Activated naive CD4-positive, alpha-beta T cell (primary cell): ENCODE data around the gene KANSL1L.

Experiments used
- DNase-seq, 4 experiments: peaks; one replicate each; lab custom pipeline; 2025; lab: John Stamatoyannopoulos, UW

Gene KANSL1L

GRCh38 chr2:210000464-210001324 is 170.5 kb downstream of the KANSL1L start:
- DNase-seq: no peak

GRCh38 chr2:209998596-209998995 is 172.6 kb downstream of the KANSL1L start:
- DNase-seq: no peak

- DNase-seq: no peak
These were observed 177.2 kb downstream of the KANSL1L start for GRCh38 chr2:209993968-209994367.

- no peak for DNase-seq
These were observed 180.4 kb downstream of the KANSL1L start for GRCh38 chr2:209990838-209991237.

GRCh38 chr2:209988010-209988409 is 183.2 kb downstream of the KANSL1L start:
- DNase-seq: no peak

- no peak for DNase-seq
These were observed 184.8 kb downstream of the KANSL1L start for GRCh38 chr2:209986415-209986814.

GRCh38 chr2:209985874-209986273 is 185.3 kb downstream of the KANSL1L start:
- DNase-seq: no peak

- DNase-seq: no peak
These were observed 186.9 kb downstream of the KANSL1L start for GRCh38 chr2:209984291-209984690.

- DNase-seq: no peak
These were observed 193.6 kb downstream of the KANSL1L start for GRCh38 chr2:209977386-209978239.

GRCh38 chr2:209976698-209977385 is 194.4 kb downstream of the KANSL1L start:
- DNase-seq: no peak

GRCh38 chr2:209974576-209974975 is 196.6 kb downstream of the KANSL1L start:
- DNase-seq: no peak

- no peak for DNase-seq
These were observed 197.9 kb downstream of the KANSL1L start for GRCh38 chr2:209973328-209973727.
